HG03575 (cell line): ENCODE measurements around the gene GSTO2.

Source experiments
- ATAC-seq: cut with Tn5 transposase; IDR thresholded peaks from one replicate; pipeline ENCODE4 v1.9.1; 2021; ENCODE audit not compliant: unreplicated experiment, insufficient number of reproducible peaks, low FRiP score; ENCODE audit errors: extremely low read depth

Gene GSTO2

GRCh38 chr10:104252368-104252767 is 16.6 kb upstream of the GSTO2 start:
- no peak for ATAC-seq

- ATAC-seq, result no peak
These were observed 15.9 kb upstream of the GSTO2 start for GRCh38 chr10:104253106-104253505.

GRCh38 chr10:104253606-104254410 is 15.2 kb upstream of the GSTO2 start:
- ATAC-seq, result no peak

DNA sequence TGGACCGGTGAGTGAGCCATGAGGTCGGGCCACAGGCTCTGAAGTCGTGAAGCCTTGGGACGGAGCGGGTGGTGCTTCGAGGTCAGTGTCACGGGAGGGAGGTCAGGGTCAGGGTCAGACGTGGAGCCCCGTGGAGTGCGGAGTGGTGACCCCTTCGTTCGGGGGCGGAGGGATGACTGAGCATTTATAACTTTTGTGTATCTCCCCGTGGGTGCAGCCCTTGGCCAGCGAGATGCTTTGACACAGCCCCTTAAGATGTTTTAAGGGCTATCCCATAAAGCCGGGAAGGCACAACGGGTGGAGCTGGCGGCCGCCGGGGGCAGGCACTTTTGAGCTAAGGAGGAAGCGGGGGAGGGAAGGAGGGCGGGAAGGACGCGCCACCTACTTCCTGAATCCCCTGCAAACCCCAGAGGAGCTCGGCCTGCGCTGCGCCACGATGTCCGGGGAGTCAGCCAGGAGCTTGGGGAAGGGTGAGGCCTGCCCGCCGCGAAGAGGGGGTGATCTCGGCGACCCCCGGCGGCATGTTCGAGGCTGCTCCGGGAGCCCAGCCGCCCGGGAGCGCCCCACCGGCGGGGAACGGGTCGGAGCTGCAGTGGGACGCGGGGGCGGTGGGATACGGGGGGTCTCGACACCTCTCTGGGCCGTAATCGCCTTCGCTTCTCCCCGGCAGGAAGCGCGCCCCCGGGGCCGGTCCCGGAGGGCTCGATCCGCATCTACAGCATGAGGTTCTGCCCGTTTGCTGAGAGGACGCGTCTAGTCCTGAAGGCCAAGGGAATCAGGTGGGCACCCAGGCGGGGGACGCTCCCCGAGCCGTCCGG is 14.3 kb upstream of the GSTO2 start, which contains the start of gene GSTO1:
Gene GSTO1, plus strand, starts transcription at position 400 of the 818 bp plus-strand sequence. Its CDS starts 37 bp downstream, at position 437.
- ATAC-seq, result no peak

DNA sequence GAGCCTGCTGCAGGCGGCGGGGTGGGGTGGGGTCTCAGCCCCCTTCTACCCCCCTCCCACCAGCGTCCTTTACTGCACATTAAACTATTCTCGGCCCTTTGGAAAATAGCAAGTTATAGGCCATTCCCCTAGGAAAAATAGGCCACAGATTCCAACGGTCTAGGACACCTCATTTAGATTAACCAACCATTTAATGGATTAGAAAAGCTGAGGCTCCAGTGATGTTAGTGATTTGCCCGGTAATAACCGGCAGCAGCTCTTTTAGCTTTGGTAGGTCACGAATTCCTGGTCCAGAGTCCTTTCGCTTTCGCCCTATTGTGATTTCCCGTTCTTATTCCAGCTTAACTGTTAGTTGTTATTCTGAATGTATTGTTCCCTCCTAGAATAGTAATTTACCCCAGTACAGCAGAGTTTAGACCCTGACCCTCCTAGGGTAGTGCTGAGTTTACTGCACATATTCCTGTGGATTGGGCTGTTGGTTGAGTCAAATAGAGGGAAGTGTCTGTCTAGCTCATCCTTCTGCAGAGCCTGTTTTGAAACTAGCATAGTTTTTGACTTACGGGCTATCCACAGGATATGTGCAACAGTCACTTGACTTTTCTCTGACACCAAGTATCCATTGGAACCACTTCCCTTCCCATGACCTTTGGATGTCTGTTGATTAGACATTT is 13.5 kb upstream of the GSTO2 start:
- no peak for ATAC-seq

- ATAC-seq, result no peak
These were observed 12.5 kb upstream of the GSTO2 start for GRCh38 chr10:104256335-104256961.

DNA sequence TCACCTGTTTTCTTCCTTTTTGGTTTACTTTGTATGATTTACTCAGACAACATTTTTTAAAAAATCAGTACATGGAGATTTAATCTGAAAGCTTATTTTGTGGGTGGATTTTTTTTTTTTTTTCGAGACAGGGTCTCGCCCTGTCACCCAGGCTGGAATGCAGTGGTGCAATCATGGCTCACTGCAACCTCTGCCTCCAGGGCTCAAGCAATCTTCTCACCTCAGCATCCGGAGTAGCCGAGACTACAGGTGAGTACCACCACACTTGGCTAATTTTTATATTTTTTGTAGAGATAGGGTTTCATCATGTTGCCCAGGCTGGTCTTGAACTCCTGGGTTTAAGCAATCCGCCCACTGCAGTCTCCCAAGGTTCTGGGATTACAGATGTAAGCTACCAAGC is 11.7 kb upstream of the GSTO2 start:
- no peak for ATAC-seq

DNA sequence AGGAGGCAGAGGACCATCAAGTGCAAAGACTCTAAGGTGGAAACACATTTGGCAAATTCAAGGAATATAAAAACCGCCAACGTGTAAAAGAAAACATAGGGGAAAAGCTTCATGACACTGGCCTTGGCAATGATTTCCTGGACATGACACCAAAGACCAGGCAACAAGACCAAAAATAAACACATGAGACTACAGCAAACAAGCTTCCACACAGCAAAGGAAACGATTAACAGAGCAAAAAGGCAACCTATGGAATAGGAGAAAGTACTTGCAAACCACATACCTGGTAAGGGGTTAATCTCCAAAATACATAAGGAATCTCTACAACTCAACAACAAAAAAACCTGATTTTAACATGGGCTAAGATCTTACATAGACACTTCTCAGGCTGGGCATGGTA is 10.8 kb upstream of the GSTO2 start:
- ATAC-seq, result no peak

GRCh38 chr10:104259456-104259855 is 9.5 kb upstream of the GSTO2 start:
- no peak for ATAC-seq

DNA sequence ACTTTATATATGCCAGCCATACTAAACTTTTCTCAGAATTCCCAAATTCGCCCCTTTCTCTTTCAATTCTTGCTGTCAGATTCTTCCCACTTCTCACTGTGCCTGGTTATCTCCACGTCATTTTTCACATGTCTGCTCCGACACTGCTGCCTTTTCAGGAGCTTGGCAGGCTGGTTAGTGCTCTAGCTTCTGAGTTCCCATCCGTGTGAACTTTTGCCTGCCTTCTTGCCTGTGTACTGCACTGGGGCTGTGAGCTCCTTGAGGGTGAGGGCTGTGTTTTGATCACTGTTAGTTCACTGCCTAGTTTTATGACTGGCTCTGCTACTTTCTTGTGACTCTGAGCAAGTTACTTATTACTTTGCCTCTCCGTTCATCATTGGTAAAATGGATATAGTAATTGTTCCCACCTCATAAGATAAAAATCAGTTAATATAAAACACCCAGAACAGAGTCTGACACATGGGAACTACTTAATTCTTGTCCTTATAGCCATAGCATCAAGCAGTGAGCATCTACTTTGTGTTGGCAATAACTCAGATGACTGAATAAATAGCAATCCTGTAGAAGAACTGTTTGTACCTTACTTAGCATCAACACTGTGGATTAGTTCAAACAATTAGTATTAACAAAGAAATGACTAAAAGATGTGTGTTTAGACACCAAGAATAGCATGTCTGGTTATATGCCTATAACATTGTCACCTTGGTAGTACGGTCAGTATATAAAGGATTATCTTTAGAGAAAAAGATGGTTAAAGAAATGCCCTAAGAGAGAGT is 8.8 kb upstream of the GSTO2 start:
- ATAC-seq, result no peak

GRCh38 chr10:104260775-104261115 is 8.2 kb upstream of the GSTO2 start:
- ATAC-seq, result no peak

GRCh38 chr10:104262055-104262454 is 6.9 kb upstream of the GSTO2 start:
- ATAC-seq, result no peak

DNA sequence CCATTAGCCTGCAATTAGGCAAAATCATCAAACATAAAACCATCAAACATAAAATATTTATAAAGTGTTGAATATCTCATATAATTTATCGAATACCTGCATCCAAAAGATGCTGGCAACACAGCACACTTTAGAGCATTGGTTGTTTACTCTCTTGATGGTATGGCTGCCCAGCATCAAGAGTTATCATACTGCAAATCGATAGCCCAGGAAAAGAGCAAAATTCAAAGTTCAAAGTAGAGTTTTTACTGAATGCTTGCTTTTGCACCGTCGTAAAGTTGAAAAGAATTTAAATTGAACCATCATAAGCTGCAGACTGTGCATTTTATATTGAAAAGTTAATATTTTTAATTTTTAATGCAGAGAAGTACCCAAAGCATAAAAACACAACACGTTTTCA is 4.2 kb upstream of the GSTO2 start:
- ATAC-seq, result no peak

DNA sequence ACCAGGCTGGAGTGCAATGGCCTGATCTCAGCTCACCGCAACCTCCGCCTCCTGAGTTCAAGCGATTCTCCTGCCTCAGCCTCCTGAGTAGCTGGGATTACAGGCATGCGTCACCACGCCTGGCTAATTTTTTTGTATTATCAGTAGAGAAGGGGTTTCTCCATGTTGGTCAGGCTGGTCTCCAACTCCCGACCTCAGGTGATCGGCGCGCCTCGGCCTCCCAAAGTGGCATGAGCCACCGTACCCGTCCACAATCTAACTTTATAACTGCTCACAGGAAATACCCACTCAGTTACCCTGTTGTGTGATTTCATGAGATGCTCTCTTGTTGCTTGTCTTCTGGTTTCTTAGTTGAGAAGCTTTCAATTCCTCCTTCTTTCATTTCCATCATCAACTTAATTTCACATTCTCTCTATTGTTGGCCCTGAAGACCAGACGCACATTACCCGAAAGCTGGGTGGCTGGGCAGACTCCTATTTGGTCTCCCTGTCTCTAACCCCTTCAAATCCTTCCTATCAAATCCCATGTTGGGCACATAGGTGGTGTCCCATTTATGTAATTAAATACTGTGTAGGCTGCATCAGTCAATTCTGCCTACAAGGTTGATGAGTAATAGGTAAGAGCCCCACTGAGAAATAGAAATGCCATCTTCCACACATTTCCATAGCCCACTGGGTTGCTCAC is 1.1 kb upstream of the GSTO2 start:
- no peak for ATAC-seq

GRCh38 chr10:104268405-104268712 is 625 bp upstream of the GSTO2 start:
- no peak for ATAC-seq

GRCh38 chr10:104273286-104273685 is 4.3 kb downstream of the GSTO2 start:
- ATAC-seq, result no peak

GRCh38 chr10:104273899-104274575 is 5.1 kb downstream of the GSTO2 start:
- ATAC-seq, result no peak
